HG02798 (cell line): ENCODE measurements around the gene DCAF11.

Experiments
- ATAC-seq: cut with Tn5 transposase; IDR thresholded peaks from one replicate; pipeline ENCODE4 v1.9.1; 2021; ENCODE audit warnings: mild to moderate bottlenecking; ENCODE audit not compliant: unreplicated experiment, poor library complexity

DCAF11 gene

DNA sequence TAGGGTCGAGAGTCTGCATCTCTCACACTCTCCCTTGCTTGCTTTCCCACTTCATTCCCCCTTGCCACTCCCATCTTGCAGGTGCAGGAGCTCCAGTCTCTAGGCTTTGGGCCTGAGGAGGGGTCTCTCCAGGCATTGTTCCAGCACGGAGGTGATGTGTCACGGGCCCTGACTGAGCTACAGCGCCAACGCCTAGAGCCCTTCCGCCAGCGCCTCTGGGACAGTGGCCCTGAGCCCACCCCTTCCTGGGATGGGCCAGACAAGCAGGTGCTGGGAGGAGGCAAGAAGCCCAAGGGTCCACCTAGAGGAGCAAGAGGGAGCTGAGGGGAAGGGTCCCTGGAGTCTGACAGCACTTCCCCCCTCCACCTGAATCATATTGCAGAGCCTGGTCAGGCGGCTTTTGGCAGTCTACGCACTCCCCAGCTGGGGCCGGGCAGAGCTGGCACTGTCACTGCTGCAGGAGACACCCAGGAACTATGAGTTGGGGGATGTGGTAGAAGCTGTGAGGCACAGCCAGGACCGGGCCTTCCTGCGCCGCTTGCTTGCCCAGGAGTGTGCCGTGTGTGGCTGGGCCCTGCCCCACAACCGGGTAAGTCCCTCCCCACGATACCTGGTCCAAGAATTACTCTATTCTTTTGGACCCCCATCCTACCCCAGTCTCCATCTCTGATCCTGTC is 37.0 kb downstream of the DCAF11 start:
- no peak for ATAC-seq

- ATAC-seq: no peak
Measured at GRCh38 chr14:24155100-24155499, 40.5 kb downstream of the DCAF11 start.

DNA sequence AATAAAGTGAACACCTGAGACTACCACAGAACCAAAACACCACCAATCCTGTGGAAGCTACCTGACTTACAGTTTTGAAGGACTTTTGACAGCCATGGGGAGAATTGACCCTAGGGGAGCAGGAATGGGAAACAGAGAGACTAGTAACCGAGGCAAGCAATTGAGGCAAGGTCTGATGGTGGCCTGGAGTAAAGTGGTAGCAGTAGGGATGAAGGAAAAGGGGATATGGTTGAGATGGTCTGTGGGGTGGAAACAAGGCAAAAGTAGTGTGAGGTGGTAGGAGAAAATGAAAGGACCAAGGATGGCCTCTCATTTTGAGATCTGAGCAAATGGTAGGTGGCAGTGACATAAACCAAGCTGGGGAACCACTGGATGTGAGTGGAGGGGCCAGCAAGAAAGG is 42.3 kb downstream of the DCAF11 start:
- ATAC-seq: no peak

- no peak for ATAC-seq
Measured at GRCh38 chr14:24157331-24157730, 42.8 kb downstream of the DCAF11 start.

GRCh38 chr14:24159777-24160498 is 45.4 kb downstream of the DCAF11 start:
- ATAC-seq: no peak

GRCh38 chr14:24160499-24160849 is 45.9 kb downstream of the DCAF11 start:
- no peak for ATAC-seq

GRCh38 chr14:24160850-24161804 is 46.5 kb downstream of the DCAF11 start, which contains the start of gene IRF9:
Gene IRF9 (plus strand): TSS chr14:24161265. CDS start chr14:24162145, 880 bp downstream.
- ATAC-seq: peak; percentile 87

DNA sequence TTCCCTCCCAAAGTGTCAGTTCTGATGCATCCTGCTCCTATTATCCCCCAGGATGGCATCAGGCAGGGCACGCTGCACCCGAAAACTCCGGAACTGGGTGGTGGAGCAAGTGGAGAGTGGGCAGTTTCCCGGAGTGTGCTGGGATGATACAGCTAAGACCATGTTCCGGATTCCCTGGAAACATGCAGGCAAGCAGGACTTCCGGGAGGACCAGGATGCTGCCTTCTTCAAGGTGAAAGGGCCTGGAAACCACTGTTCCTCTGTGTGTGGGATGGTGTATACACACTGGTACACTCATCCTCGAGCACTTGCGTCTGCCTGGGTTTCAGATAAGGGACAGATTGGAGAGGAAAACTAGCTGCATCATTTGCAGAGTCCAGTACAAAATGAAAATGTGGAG is 47.5 kb downstream of the DCAF11 start:
- ATAC-seq: no peak

- ATAC-seq: no peak
Measured at GRCh38 chr14:24164518-24164991, 50.0 kb downstream of the DCAF11 start.

DNA sequence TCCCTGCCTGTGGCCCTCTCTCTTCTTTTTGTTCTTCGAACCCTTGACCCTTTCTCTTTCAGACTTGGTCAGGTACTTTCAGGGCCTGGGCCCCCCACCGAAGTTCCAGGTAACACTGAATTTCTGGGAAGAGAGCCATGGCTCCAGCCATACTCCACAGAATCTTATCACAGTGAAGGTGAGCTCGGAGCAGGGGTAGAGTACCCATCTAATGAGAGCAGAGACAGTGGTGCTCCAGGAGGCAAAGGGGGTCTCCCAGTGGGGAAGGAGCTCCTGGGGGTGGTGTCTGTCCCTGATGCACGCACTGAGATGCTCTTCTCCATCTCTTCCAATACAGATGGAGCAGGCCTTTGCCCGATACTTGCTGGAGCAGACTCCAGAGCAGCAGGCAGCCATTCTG is 51.2 kb downstream of the DCAF11 start:
- no peak for ATAC-seq

- no peak for ATAC-seq
Measured at GRCh38 chr14:24167469-24168114, 53.0 kb downstream of the DCAF11 start.

GRCh38 chr14:24171422-24172260 is 57.1 kb downstream of the DCAF11 start, which contains the start of gene REC8:
Gene REC8 (plus strand): TSS chr14:24172080. CDS start chr14:24172553, 473 bp downstream.
- ATAC-seq: peak; percentile 76

DNA sequence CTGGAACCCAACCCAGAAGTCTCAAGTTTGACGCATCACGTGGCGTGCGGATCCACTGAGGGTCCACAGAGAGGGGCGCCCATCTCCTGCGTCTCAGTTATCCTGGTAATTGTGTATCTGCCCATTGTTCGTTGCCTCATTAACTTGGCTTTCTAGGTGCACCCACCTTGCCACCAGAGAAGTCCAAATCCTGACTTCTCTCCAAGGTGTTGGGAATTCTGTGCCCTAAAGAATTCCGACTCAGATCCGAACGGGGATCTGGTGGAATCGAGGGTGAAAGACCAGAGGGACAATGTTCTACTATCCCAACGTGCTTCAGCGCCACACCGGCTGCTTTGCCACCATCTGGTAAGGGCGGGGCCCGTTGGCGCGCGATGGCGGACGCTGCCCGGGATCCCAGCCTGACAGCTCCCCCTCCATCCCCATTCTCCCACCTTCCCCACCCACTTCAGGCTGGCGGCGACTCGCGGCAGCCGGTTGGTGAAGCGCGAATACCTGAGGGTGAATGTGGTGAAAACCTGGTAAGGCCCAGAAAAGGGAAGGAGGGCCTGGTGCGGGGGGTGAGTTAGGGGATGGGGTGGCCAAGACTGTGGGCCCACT is 57.8 kb downstream of the DCAF11 start:
- ATAC-seq: no peak

- no peak for ATAC-seq
Measured at GRCh38 chr14:24172871-24173281, 58.3 kb downstream of the DCAF11 start.
